Panc1 (cell line): ENCODE measurements around the gene NFX1. TPM values are rescaled to one million over a fixed set of nuclear protein-coding genes. Genes with fewer than 3 reads are reported as not detected.

Experiments used
- ATAC-seq: fragments of 200-7000 bp; cut with Tn5 transposase; 2 replicates; pipeline ENCODE4 v1.9.1; 2020; ENCODE audit warnings: mild to moderate bottlenecking, moderate library complexity
- BruUV-seq: library from RNA; stranded (reverse); fragments of 400-500 nt; replicated peaks from 2 replicates; lab custom pipeline; 2021; lab: Mats Ljungman, UMichigan
- CTCF ChIA-PET: fragments of 300-600 bp; sonication (Branson Sonifier 250); formaldehyde crosslinking; loops from one replicate; lab custom pipeline; 2022; ENCODE audit warnings: antibody characterized with exemption; lab: Charles Lee
- POLR2A ChIA-PET: fragments of 300-600 bp; sonication (Branson Sonifier 250); formaldehyde crosslinking; loops from one replicate; lab custom pipeline; 2022; ENCODE audit warnings: antibody characterized with exemption; lab: Charles Lee
- DNase-seq: peaks from one replicate; pipeline ENCODE4 v3.0.0-alpha.2; 2010; ENCODE audit warnings: low read depth, low spot score
- H3K27ac ChIP-seq: 2 replicates; pipeline ENCODE4 v1.5.1; 2011; ENCODE audit warnings: mild to moderate bottlenecking, low read length, inconsistent platforms
- H3K27me3 ChIP-seq: fragments of 200-500 bp; sonication (Bioruptor generic); 2 replicates; pipeline ENCODE4 v1.6.0; 2014; ENCODE audit warnings: low read length, inconsistent platforms; ENCODE audit not compliant: control insufficient read depth, insufficient read depth
- H3K36me3 ChIP-seq: fragments of 200-500 bp; sonication (Bioruptor generic); 2 replicates; pipeline ENCODE4 v1.5.1; 2014; ENCODE audit warnings: inconsistent platforms, mild to moderate bottlenecking, low read length, moderate library complexity; ENCODE audit not compliant: control insufficient read depth, insufficient read depth
- H3K4me1 ChIP-seq: 2 replicates; pipeline ENCODE4 v1.5.1; 2011; ENCODE audit warnings: inconsistent platforms, mild to moderate bottlenecking, low read length, moderate library complexity; ENCODE audit not compliant: control insufficient read depth, insufficient read depth
- H3K4me3 ChIP-seq, 2 experiments: 2 replicates each; pipeline ENCODE4 v1.5.1; 2011 to 2012; ENCODE audit warnings: low read depth in 2 of 2, low read length in 2 of 2, mild to moderate bottlenecking in 2 of 2, inconsistent platforms in 1 of 2, moderate library complexity in 1 of 2
- H3K9me3 ChIP-seq: fragments of 200-500 bp; sonication (Bioruptor generic); 2 replicates; pipeline ENCODE4 v1.5.1; 2014; ENCODE audit warnings: low read depth, mild to moderate bottlenecking, inconsistent platforms, low read length, moderate library complexity; ENCODE audit not compliant: control insufficient read depth, insufficient read depth
- CTCF ChIP-seq: fragments of 450-650 bp; IDR thresholded peaks from 2 replicates; pipeline ENCODE4 v1.5.1; 2017; ENCODE audit warnings: mild to moderate bottlenecking
- POLR2AphosphoS5 ChIP-seq: IDR thresholded peaks from 2 replicates; pipeline ENCODE4 v1.6.1; 2012; ENCODE audit warnings: mild to moderate bottlenecking, low read depth, low read length, moderate library complexity
- SIN3A ChIP-seq: IDR thresholded peaks from 2 replicates; pipeline ENCODE4 v1.6.1; 2012; ENCODE audit warnings: low read depth, mild to moderate bottlenecking, low read length, moderate library complexity, borderline replicate concordance; ENCODE audit not compliant: insufficient read depth
- TCF7L2 ChIP-seq: IDR thresholded peaks from 2 replicates; pipeline ENCODE4 v1.6.1; 2011; ENCODE audit warnings: mild to moderate bottlenecking, low read depth, low read length, inconsistent platforms
- in situ Hi-C: cut with HindIII; loops from 2 replicates; pipeline ENCODE4 v1.10.0; 2016; ENCODE audit warnings: low sequenced_read_pairs, low pct_unique_long_range_greater_than_20kb
- intact Hi-C: fragments of 100-400 bp; cut with micrococcal nuclease; formaldehyde crosslinking; loops from one replicate; pipeline ENCODE4 v1.10.0; 2022; ENCODE audit not compliant: unreplicated experiment
- total RNA-seq: library from RNA; stranded (reverse); gene quantifications from one replicate; pipeline ENCODE4 v1.2.1, GENCODE V29; 2021; ENCODE audit not compliant: unreplicated experiment
- TF ChIP-seq, protein P1 (sequence below), 2 experiments: IDR thresholded peaks; 2 replicates each; pipeline ENCODE4 v1.6.1; 2011 to 2012; ENCODE audit warnings: low read depth in 2 of 2, control low read depth in 1 of 2, low read length in 1 of 2, mild to moderate bottlenecking in 1 of 2, moderate library complexity in 1 of 2; ENCODE audit not compliant: insufficient read depth in 1 of 2

The NFX1 gene
- total RNA-seq, 1 experiment from 2014 or later, result 38.1 TPM

DNA sequence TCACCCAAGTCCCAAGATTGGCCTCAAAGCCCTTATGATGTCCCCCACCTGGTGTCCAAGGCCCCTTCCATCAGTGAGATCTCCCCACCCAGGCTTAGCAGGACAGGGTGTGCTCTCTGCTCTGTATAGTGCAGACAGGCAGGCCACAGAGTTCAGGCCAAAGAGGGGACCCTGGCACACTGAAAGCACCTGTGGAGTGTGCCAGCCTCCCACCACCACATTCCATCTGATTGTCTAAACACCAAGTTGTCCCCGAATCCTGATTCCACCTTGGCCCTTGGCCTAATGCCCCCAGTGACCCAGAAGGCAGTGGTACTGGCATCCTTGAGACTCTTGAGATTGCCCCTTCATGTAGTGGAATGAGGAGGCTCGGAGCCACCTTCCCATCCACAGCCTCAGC, 45.0 kb upstream of the NFX1 start:
- CTCF ChIA-PET, result no interaction called here
- H3K4me1 ChIP-seq, result no peaks in the 10 kb centered on the region
- POLR2A ChIA-PET, result no interaction called here
- no peak for DNase-seq
- TF ChIP-seq, protein P1, sequence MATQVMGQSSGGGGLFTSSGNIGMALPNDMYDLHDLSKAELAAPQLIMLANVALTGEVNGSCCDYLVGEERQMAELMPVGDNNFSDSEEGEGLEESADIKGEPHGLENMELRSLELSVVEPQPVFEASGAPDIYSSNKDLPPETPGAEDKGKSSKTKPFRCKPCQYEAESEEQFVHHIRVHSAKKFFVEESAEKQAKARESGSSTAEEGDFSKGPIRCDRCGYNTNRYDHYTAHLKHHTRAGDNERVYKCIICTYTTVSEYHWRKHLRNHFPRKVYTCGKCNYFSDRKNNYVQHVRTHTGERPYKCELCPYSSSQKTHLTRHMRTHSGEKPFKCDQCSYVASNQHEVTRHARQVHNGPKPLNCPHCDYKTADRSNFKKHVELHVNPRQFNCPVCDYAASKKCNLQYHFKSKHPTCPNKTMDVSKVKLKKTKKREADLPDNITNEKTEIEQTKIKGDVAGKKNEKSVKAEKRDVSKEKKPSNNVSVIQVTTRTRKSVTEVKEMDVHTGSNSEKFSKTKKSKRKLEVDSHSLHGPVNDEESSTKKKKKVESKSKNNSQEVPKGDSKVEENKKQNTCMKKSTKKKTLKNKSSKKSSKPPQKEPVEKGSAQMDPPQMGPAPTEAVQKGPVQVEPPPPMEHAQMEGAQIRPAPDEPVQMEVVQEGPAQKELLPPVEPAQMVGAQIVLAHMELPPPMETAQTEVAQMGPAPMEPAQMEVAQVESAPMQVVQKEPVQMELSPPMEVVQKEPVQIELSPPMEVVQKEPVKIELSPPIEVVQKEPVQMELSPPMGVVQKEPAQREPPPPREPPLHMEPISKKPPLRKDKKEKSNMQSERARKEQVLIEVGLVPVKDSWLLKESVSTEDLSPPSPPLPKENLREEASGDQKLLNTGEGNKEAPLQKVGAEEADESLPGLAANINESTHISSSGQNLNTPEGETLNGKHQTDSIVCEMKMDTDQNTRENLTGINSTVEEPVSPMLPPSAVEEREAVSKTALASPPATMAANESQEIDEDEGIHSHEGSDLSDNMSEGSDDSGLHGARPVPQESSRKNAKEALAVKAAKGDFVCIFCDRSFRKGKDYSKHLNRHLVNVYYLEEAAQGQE (IDR thresholded peaks at IDR 0.05; ENCODE audit: insufficient read depth in 1 of 2, low read depth in 2 of 2, low read length in 1 of 2), result no peak
- TF ChIP-seq SIN3A (no peak), TCF7L2 (no peak), POLR2AphosphoS5 (no peak), CTCF (no peak)
- no peak for ATAC-seq
- no peak overlapping the region for H3K4me3 ChIP-seq
- intact Hi-C loops, result no loop called here
- no peak overlapping the region for H3K27ac ChIP-seq
- H3K27me3 ChIP-seq, result no peaks in the 10 kb centered on the region
- H3K36me3 ChIP-seq, result no peaks in the 10 kb centered on the region
- BruUV-seq, result no TSS peak
- in situ Hi-C loops, result no loop called here
- no peaks in the 10 kb centered on the region for H3K9me3 ChIP-seq

GRCh38 chr9:33246269-33246860, 44.0 kb upstream of the NFX1 start:
- no peak for ATAC-seq
- Histone ChIP-seq H3K36me3 (no peaks in the 10 kb centered on the region), H3K4me3 (no peak overlapping the region), H3K27me3 (no peaks in the 10 kb centered on the region), H3K27ac (no peak overlapping the region), H3K4me1 (no peaks in the 10 kb centered on the region), H3K9me3 (no peaks in the 10 kb centered on the region)
- no TSS peak for BruUV-seq
- POLR2A ChIA-PET, result no interaction called here
- in situ Hi-C loops, result no loop called here
- CTCF ChIA-PET, result no interaction called here
- intact Hi-C loops, result no loop called here
- DNase-seq, result no peak
- TF ChIP-seq, protein P1 (IDR thresholded peaks at IDR 0.05; ENCODE audit: insufficient read depth in 1 of 2, low read depth in 2 of 2, low read length in 1 of 2), result no peak
- TF ChIP-seq TCF7L2 (no peak), POLR2AphosphoS5 (no peak), CTCF (no peak), SIN3A (no peak)
